Motor neuron (in vitro differentiated cells): Measurements from ENCODE around the gene MUC5AC. TPM values are rescaled to one million over a fixed set of nuclear protein-coding genes. Genes with fewer than 3 reads are reported as not detected.
A peak's percentile ranks its signal among the peaks of the same experiment; 100 is the strongest.

Source experiments
- ATAC-seq, 8 experiments: fragments of 200-7000 bp; cut with Tn5 transposase; replicated peaks in 6 of 8; 2 replicates each; pipeline ENCODE4 v1.8.0; 2021; ENCODE audit warnings: mild to moderate bottlenecking in 8 of 8, moderate library complexity in 8 of 8
- H3K27ac ChIP-seq, 2 donors: fragments of 250-450 bp; sonication (Bioruptor Pico); 2 replicates each; pipeline ENCODE4 v1.9.0; 2021; ENCODE audit warnings: antibody characterized with exemption in 2 of 2, mild to moderate bottlenecking in 2 of 2, moderate library complexity in 1 of 2
- H3K4me1 ChIP-seq, 2 donors: fragments of 250-450 bp; sonication (Bioruptor Pico); replicated peaks in 1 of 2; 2 replicates each; pipeline ENCODE4 v1.6.1; 2021; ENCODE audit warnings: antibody characterized with exemption in 2 of 2, mild to moderate bottlenecking in 2 of 2, moderate library complexity in 1 of 2
- H3K4me3 ChIP-seq, 5 donors: fragments of 250-450 bp; sonication (Bioruptor Pico); 2 replicates each; pipeline ENCODE4 v1.9.0; 2021; ENCODE audit warnings: antibody characterized with exemption in 5 of 5, mild to moderate bottlenecking in 5 of 5, moderate library complexity in 4 of 5
- WGBS, 10 experiments: fragments of 450-650 bp; shearing (Covaris generic); methylation state at CpG; one replicate each; pipeline ENCODE4 v1.0.0; 2022; 5-methylcytosine and 5-hydroxymethylcytosine counted together
- in situ Hi-C, 9 experiments: fragments of 400-800 bp; cut with MboI; loops; one replicate each; pipeline ENCODE4 v1.15.0; 2021; ENCODE audit warnings: low sequenced_read_pairs in 9 of 9, low pct_unique_long_range_greater_than_20kb in 2 of 9; ENCODE audit not compliant: unreplicated experiment in 9 of 9
- total RNA-seq, 8 experiments: library from RNA; unstranded; fragments of 300-600 nt; gene quantifications; 2 replicates each; pipeline versions ENCODE4 v1.2.3 to v1.2.4, GENCODE V29; 2022

Gene MUC5AC
- total RNA-seq, 8 experiments from 2014 or later: under 0.01 to 0.57 (median 0.20) TPM

- no peak overlapping the region for H3K27ac ChIP-seq
- ATAC-seq: no peak
- H3K4me3 ChIP-seq: no peak overlapping the region
- no peaks in the 10 kb centered on the region for H3K4me1 ChIP-seq
- in situ Hi-C loops: no loop called here
- WGBS, 10 experiments: 40 to 87% (median 60%) methylated on average over 1 to 3 of the region's 33 CpGs; no CpG with 5 or more reads in 7 of the 10 experiments
These were observed 40.3 kb downstream of the MUC5AC start for GRCh38 chr11:1197886-1198560.

- Histone ChIP-seq H3K27ac (no peak overlapping the region), H3K4me1 (no peaks in the 10 kb centered on the region), H3K4me3 (no peak overlapping the region)
- no peak for ATAC-seq
- WGBS, 10 experiments: 50 to 94% methylated on average over 2 to 3 of the region's 26 CpGs; no CpG with 5 or more reads in 8 of the 10 experiments
- in situ Hi-C loops: no loop called here
These were observed 40.9 kb downstream of the MUC5AC start for GRCh38 chr11:1198561-1199240.

- no peak for ATAC-seq
- WGBS, 10 experiments: 60% methylated on average over 1 of the region's 27 CpGs; no CpG with 5 or more reads in 9 of the 10 experiments
- no peak overlapping the region for H3K4me3 ChIP-seq
- in situ Hi-C loops: no loop called here
- no peaks in the 10 kb centered on the region for H3K4me1 ChIP-seq
- H3K27ac ChIP-seq: no peak overlapping the region
These were observed 41.5 kb downstream of the MUC5AC start for GRCh38 chr11:1199241-1199750.

GRCh38 chr11:1199751-1200610 is 42.2 kb downstream of the MUC5AC start:
- ATAC-seq: no peak
- Histone ChIP-seq H3K4me3 (no peak overlapping the region), H3K4me1 (no peaks in the 10 kb centered on the region), H3K27ac (no peak overlapping the region)
- in situ Hi-C loops: loop anchor here in 4 of 9 experiments (25.0 kb wide), 1 partner anchor 312 kb away; no protein-coding TSS in a partner anchor
- WGBS, 10 experiments: 55 to 100% (median 67%) methylated on average over 1 to 7 of the region's 47 CpGs; no CpG with 5 or more reads in 7 of the 10 experiments

GRCh38 chr11:1200611-1201191 is 42.9 kb downstream of the MUC5AC start:
- in situ Hi-C loops: loop anchor here in 4 of 9 experiments (25.0 kb wide), 1 partner anchor 312 kb away; no protein-coding TSS in a partner anchor
- no peaks in the 10 kb centered on the region for H3K4me1 ChIP-seq
- no peak for ATAC-seq
- H3K4me3 ChIP-seq: no peak overlapping the region
- 45 to 80% (median 65%) methylated on average over 1 to 4 of the region's 16 CpGs; no CpG with 5 or more reads in 6 of the 10 experiments for WGBS, 10 experiments
- no peak overlapping the region for H3K27ac ChIP-seq

- Histone ChIP-seq H3K4me3 (no peak overlapping the region), H3K27ac (no peak overlapping the region), H3K4me1 (no peaks in the 10 kb centered on the region)
- no peak for ATAC-seq
- in situ Hi-C loops: loop anchor here in 4 of 9 experiments (25.0 kb wide), 1 partner anchor 311 kb away; no protein-coding TSS in a partner anchor
- 49 to 88% (median 81%) methylated on average over 1 to 4 of the region's 4 CpGs for WGBS, 10 experiments
These were observed 43.8 kb downstream of the MUC5AC start for GRCh38 chr11:1201395-1202153.

- 8 to 95% (median 80%) methylated on average over 1 to 3 of the region's 18 CpGs; no CpG with 5 or more reads in 6 of the 10 experiments for WGBS, 10 experiments
- ATAC-seq: peak in 3 of 8 experiments; percentile 1 to 5 (median 5)
- no peaks in the 10 kb centered on the region for H3K4me1 ChIP-seq
- in situ Hi-C loops: loop anchor here in 4 of 9 experiments (25.0 kb wide), 1 partner anchor 310 kb away; no protein-coding TSS in a partner anchor
- H3K4me3 ChIP-seq: no peak overlapping the region
- no peak overlapping the region for H3K27ac ChIP-seq
These were observed 44.5 kb downstream of the MUC5AC start for GRCh38 chr11:1202154-1202775.

GRCh38 chr11:1202776-1203504 is 45.2 kb downstream of the MUC5AC start:
- ATAC-seq: peak; percentile 85 to 94 (median 90)
- Histone ChIP-seq H3K4me1 (no peaks in the 10 kb centered on the region), H3K4me3 (no peak overlapping the region), H3K27ac (no peak overlapping the region)
- 2 to 5% methylated on average over 4 to 9 of the region's 32 CpGs; no CpG with 5 or more reads in 8 of the 10 experiments for WGBS, 10 experiments
- in situ Hi-C loops: loop anchor here in 4 of 9 experiments (25.0 kb wide), 1 partner anchor 309 kb away; no protein-coding TSS in a partner anchor

- H3K27ac ChIP-seq: no peak overlapping the region
- 33 to 90% (median 48%) methylated on average over 2 to 6 of the region's 30 CpGs; no CpG with 5 or more reads in 7 of the 10 experiments for WGBS, 10 experiments
- no peak overlapping the region for H3K4me3 ChIP-seq
- no peaks in the 10 kb centered on the region for H3K4me1 ChIP-seq
- ATAC-seq: peak in 3 of 8 experiments; percentile 4 to 7 (median 4)
- in situ Hi-C loops: loop anchor here in 4 of 9 experiments (25.0 kb wide), 1 partner anchor 309 kb away; no protein-coding TSS in a partner anchor
These were observed 45.9 kb downstream of the MUC5AC start for GRCh38 chr11:1203505-1204271.

- no peak overlapping the region for H3K27ac ChIP-seq
- ATAC-seq: no peak
- WGBS, 10 experiments: 76% methylated on average over 2 of the region's 22 CpGs; no CpG with 5 or more reads in 9 of the 10 experiments
- in situ Hi-C loops: loop anchor here in 4 of 9 experiments (25.0 kb wide), 1 partner anchor 308 kb away; no protein-coding TSS in a partner anchor
- no peak overlapping the region for H3K4me3 ChIP-seq
- H3K4me1 ChIP-seq: no peaks in the 10 kb centered on the region
These were observed 46.8 kb downstream of the MUC5AC start for GRCh38 chr11:1204381-1205101.
